Measurements from ENCODE around the gene ALAS1.

- TF ChIP-seq, protein P1, sequence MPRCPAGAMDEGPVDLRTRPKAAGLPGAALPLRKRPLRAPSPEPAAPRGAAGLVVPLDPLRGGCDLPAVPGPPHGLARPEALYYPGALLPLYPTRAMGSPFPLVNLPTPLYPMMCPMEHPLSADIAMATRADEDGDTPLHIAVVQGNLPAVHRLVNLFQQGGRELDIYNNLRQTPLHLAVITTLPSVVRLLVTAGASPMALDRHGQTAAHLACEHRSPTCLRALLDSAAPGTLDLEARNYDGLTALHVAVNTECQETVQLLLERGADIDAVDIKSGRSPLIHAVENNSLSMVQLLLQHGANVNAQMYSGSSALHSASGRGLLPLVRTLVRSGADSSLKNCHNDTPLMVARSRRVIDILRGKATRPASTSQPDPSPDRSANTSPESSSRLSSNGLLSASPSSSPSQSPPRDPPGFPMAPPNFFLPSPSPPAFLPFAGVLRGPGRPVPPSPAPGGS (CRISPR knock-in tag; IDR thresholded peaks at IDR 0.05), result no peak
- TF ChIP-seq DR1 (CRISPR knock-in tag; IDR thresholded peaks at IDR 0.05), result no peak
- no peak for TF ChIP-seq MTA3 (CRISPR knock-in tag; IDR thresholded peaks at IDR 0.05)
- TF ChIP-seq POLR2AphosphoS5 (IDR thresholded peaks at IDR 0.05; ENCODE audit: low read depth, low read length), result no peak
Measured at GRCh38 chr3:52149021-52149420, 48.9 kb upstream of the ALAS1 start.

Data from HepG2 (cell line).